Activated T-cell treated with anti-CD3 and anti-CD28 coated beads, Interleukin-2, amount 50 U/mL, for 1 hour (primary cell): ENCODE measurements around the gene TRPC4.
"Not testable (repeated sequence)": the region's sequence is repeated elsewhere in the genome, so short reads cannot be mapped to it uniquely, and the experiment has no call there.

Experiments used
- DNase-seq: peaks from one replicate; pipeline ENCODE4 v3.0.0-alpha.2; 2020

TRPC4 gene

GRCh38 chr13:37596805-37597204, 272.8 kb downstream of the TRPC4 start:
- DNase-seq = no peak

- DNase-seq = no peak
Observed at GRCh38 chr13:37595162-37595561, 274.4 kb downstream of the TRPC4 start.

GRCh38 chr13:37594550-37594949, 275.0 kb downstream of the TRPC4 start:
- DNase-seq = no peak

- not testable (repeated sequence) for DNase-seq
Observed at GRCh38 chr13:37589381-37589780, 280.2 kb downstream of the TRPC4 start.

- DNase-seq = no peak
Observed at GRCh38 chr13:37587236-37587635, 282.3 kb downstream of the TRPC4 start.
